ENCODE results near the gene NUDCD3. TPM values are rescaled to one million over a fixed set of nuclear protein-coding genes. Genes with fewer than 3 reads are reported as not detected.
A peak's percentile ranks its signal among the peaks of the same experiment; 100 is the strongest.

NUDCD3 gene
- total RNA-seq, 1 experiment from 2014 or later: 71.9 TPM

DNA sequence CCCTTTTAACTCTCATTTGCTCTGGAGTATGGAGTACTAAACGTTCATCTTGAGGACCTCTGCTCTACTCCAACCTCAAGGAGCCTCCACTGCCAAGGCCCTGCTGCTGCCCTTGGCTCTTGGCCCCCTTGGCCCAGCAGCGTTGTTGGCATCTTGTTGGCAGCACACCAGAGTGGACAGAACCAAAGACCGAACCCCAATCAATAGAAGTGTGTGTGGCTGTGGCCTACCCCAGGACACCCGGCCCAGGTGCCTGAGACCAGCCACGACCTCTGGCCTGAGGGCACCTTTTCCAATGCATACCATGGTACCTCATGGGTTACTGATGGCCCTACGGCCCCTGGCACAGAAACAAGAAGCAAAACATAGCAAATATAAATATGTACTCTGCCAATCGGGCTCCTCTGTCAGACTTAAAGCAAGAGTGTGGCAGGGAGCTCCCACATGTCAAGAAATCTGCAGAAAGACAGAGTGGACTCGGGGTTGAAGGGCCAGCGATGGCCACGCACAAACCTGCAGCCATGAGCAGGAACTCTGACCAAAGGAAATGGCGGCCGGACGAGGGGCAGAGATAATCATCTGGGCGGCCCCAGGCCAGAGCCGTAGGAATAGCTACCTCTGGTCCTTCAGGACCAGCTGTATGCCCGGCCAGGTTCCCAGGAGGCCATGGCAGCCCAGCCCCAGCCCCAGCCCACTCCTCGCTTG is 47.8 kb upstream of the NUDCD3 start:
- Histone ChIP-seq H3K27me3 (ENCODE audit: insufficient read depth, low read length) (no peaks in the 10 kb centered on the region), H3K79me2 (ENCODE audit: insufficient read depth, low read length) (no peaks in the 10 kb centered on the region), H4K91ac (ENCODE audit: insufficient read length, low read depth, low read length) (no peak overlapping the region), H4K5ac (ENCODE audit: insufficient read length, low read depth, low read length) (no peak overlapping the region), H2BK5ac (ENCODE audit: insufficient read length, low read length) (no peak overlapping the region), H3K56ac (ENCODE audit: insufficient read length, low read depth, low read length) (no peak overlapping the region), H3K4me1 (ENCODE audit: insufficient read depth, low read length) (no peaks in the 10 kb centered on the region), H3K9me3 (ENCODE audit: control insufficient read depth, low read depth, low read length) (no peaks in the 10 kb centered on the region), H2BK12ac (ENCODE audit: insufficient read length, low read depth, low read length) (no peak overlapping the region), H3K27ac (ENCODE audit: insufficient read length, low read depth, low read length) (no peak overlapping the region), H4K20me1 (ENCODE audit: control insufficient read depth, insufficient read depth, insufficient read length) (no peaks in the 10 kb centered on the region), H2BK15ac (ENCODE audit: low read depth, low read length) (no peak overlapping the region), H3K23ac (ENCODE audit: insufficient read length, low read depth, low read length) (no peak overlapping the region), H2AFZ (ENCODE audit: low read length) (no peak overlapping the region), H2BK120ac (ENCODE audit: low read depth, low read length, poor library complexity, severe bottlenecking) (no peak overlapping the region), H3T11ph (ENCODE audit: low read length) (no peak overlapping the region), H3K9ac (ENCODE audit: extremely low read depth, insufficient read length, low read length) (no peak overlapping the region), H4K8ac (replicated peaks; ENCODE audit: insufficient read length, low read depth, low read length) (no peak overlapping the region), H3K79me1 (ENCODE audit: insufficient read depth, low read depth, low read length, poor library complexity, severe bottlenecking) (no peaks in the 10 kb centered on the region), H3K4me2 (ENCODE audit: insufficient read depth, insufficient read length, low read length) (no peak overlapping the region), H2BK20ac (ENCODE audit: low read depth, low read length, poor library complexity, severe bottlenecking) (no peak overlapping the region), H3K4ac (ENCODE audit: low read depth, low read length) (no peak overlapping the region), H2AK5ac (ENCODE audit: insufficient read length, low read length) (no peak overlapping the region), H3K18ac (ENCODE audit: insufficient read length, low read depth, low read length) (no peak overlapping the region), H3K14ac (ENCODE audit: insufficient read depth, low read length) (no peak overlapping the region), H3K23me2 (ENCODE audit: insufficient read length, low read depth, low read length, poor library complexity, severe bottlenecking) (no peaks in the 10 kb centered on the region)
- Mint-ChIP-seq H3K27me3 (ENCODE audit: low read depth) (peaks cover 2% of the 10 kb centered on the region; the same call in 1 of the 2 replicates), H3K36me3 (ENCODE audit: insufficient read depth in 1 of 3, low read depth in 3 of 3) (no peaks in the 10 kb centered on the region; a peak in 1 of 7 replicates), H3K4me3 (no peak overlapping the region), H3K27ac (peak overlapping the region in 1 of 3 experiments; percentile 71; a peak in 1 of 7 replicates), H3K9me3 (no peaks in the 10 kb centered on the region), H3K4me1 (peaks cover 0 to 4% of the 10 kb centered on the region in 2 experiments; a peak in 1 of 4 replicates)
- TF ChIP-seq, protein P1, sequence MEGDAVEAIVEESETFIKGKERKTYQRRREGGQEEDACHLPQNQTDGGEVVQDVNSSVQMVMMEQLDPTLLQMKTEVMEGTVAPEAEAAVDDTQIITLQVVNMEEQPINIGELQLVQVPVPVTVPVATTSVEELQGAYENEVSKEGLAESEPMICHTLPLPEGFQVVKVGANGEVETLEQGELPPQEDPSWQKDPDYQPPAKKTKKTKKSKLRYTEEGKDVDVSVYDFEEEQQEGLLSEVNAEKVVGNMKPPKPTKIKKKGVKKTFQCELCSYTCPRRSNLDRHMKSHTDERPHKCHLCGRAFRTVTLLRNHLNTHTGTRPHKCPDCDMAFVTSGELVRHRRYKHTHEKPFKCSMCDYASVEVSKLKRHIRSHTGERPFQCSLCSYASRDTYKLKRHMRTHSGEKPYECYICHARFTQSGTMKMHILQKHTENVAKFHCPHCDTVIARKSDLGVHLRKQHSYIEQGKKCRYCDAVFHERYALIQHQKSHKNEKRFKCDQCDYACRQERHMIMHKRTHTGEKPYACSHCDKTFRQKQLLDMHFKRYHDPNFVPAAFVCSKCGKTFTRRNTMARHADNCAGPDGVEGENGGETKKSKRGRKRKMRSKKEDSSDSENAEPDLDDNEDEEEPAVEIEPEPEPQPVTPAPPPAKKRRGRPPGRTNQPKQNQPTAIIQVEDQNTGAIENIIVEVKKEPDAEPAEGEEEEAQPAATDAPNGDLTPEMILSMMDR (conservative IDR thresholded peaks at IDR 0.05): no peak
- WGBS (ENCODE audit: extremely low coverage, insufficient read length, low lambda C conversion rate): no CpG with 5 or more reads among the region's 17 CpGs
- DNase-seq: no peak

Data from H9 (cell line).